ENCODE measurements around the gene FADS2.

DNA sequence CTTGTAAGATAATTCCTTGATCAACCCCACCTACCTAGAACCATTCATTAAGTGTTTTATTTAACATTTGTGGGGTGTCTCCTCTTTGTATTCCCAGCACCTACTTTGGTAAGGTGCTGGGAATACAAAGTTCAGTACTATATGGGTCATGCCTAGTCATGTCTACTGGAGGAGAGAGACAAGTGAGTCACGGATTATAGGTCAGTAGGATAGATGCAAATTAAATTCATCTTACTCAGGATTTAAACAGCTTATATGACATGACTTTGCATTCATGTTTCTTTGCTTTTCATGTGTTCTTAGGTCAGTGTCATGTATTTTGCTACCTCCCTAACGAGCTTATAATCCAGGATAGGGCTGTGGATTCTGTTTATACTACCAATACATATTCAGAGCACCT is 7.9 kb upstream of the FADS2 start:
- TF ChIP-seq, protein P1, sequence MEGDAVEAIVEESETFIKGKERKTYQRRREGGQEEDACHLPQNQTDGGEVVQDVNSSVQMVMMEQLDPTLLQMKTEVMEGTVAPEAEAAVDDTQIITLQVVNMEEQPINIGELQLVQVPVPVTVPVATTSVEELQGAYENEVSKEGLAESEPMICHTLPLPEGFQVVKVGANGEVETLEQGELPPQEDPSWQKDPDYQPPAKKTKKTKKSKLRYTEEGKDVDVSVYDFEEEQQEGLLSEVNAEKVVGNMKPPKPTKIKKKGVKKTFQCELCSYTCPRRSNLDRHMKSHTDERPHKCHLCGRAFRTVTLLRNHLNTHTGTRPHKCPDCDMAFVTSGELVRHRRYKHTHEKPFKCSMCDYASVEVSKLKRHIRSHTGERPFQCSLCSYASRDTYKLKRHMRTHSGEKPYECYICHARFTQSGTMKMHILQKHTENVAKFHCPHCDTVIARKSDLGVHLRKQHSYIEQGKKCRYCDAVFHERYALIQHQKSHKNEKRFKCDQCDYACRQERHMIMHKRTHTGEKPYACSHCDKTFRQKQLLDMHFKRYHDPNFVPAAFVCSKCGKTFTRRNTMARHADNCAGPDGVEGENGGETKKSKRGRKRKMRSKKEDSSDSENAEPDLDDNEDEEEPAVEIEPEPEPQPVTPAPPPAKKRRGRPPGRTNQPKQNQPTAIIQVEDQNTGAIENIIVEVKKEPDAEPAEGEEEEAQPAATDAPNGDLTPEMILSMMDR (IDR thresholded peaks at IDR 0.05; ENCODE audit: insufficient read depth, low read length), result no peak
- TF ChIP-seq POLR2AphosphoS5 (IDR thresholded peaks at IDR 0.05; ENCODE audit: low read depth) (no peak), GABPA (IDR thresholded peaks at IDR 0.05; ENCODE audit: low read depth) (no peak)
